Gastroesophageal sphincter (tissue), 3 donors: ENCODE measurements around the gene PTPN20.

Experiments used
- EP300 ChIP-seq: sonication (generic); formaldehyde crosslinking; IDR thresholded peaks from one replicate; pipeline ENCODE4 v1.6.1; 2017; ENCODE audit warnings: antibody characterized with exemption, mild to moderate bottlenecking
- POLR2A ChIP-seq, 2 donors: fragments of 450-650 bp; IDR thresholded peaks; one replicate each; pipeline ENCODE4 v1.6.1; 2017; ENCODE audit warnings: antibody characterized with exemption in 2 of 2, mild to moderate bottlenecking in 2 of 2, moderate library complexity in 1 of 2
- TF ChIP-seq, protein P1 (sequence below), 4 experiments: fragments of 200-600 bp in 2 of 4; fragments of 450-650 bp in 2 of 4; sonication (generic) in 1 of 4; IDR thresholded peaks; one replicate each; pipeline ENCODE4 v1.5.1; 2017 to 2019; ENCODE audit warnings: antibody characterized with exemption in 4 of 4, mild to moderate bottlenecking in 2 of 4, moderate library complexity in 2 of 4

- TF ChIP-seq, protein P1, sequence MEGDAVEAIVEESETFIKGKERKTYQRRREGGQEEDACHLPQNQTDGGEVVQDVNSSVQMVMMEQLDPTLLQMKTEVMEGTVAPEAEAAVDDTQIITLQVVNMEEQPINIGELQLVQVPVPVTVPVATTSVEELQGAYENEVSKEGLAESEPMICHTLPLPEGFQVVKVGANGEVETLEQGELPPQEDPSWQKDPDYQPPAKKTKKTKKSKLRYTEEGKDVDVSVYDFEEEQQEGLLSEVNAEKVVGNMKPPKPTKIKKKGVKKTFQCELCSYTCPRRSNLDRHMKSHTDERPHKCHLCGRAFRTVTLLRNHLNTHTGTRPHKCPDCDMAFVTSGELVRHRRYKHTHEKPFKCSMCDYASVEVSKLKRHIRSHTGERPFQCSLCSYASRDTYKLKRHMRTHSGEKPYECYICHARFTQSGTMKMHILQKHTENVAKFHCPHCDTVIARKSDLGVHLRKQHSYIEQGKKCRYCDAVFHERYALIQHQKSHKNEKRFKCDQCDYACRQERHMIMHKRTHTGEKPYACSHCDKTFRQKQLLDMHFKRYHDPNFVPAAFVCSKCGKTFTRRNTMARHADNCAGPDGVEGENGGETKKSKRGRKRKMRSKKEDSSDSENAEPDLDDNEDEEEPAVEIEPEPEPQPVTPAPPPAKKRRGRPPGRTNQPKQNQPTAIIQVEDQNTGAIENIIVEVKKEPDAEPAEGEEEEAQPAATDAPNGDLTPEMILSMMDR (IDR thresholded peaks at IDR 0.05): no peak
- TF ChIP-seq POLR2A (IDR thresholded peaks at IDR 0.05): no peak
- no peak for TF ChIP-seq EP300
These were observed 138.0 kb downstream of the PTPN20 start for GRCh38 chr10:47049056-47049851.
